ENCODE results near the gene CNPY1.

DNA sequence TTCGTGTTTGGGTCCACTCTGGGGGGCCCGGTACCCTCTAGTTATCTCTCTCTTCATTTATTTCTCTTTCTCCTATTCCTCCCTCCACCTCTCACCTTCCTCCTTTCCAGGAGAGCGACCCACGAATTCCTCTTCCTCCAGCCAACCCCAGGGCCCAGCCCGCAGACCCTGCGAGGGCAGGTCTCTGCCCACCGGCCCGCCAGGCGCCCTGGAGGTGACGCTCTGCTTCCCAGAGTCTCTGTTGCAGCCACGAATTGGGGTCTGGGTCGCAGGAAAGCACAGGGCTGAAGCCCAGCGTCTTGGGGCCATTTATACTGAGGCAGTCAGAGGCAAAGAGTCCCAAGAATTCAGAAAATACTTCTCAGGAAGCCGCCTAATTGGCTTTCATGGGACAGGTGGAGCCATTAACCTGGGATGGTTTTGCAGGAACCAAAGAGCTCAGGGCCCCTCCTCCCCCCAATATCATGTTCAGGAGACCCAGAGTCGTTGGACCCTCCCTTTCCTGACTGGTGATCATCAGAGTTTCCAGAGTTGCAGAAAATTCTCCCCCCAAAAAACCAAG, 91.1 kb downstream of the CNPY1 start:
- TF ChIP-seq CHD4 (IDR thresholded peaks at IDR 0.05; ENCODE audit: borderline replicate concordance) (no peak), EP300 (IDR thresholded peaks at IDR 0.05) (no peak)
- TF ChIP-seq, protein P1, sequence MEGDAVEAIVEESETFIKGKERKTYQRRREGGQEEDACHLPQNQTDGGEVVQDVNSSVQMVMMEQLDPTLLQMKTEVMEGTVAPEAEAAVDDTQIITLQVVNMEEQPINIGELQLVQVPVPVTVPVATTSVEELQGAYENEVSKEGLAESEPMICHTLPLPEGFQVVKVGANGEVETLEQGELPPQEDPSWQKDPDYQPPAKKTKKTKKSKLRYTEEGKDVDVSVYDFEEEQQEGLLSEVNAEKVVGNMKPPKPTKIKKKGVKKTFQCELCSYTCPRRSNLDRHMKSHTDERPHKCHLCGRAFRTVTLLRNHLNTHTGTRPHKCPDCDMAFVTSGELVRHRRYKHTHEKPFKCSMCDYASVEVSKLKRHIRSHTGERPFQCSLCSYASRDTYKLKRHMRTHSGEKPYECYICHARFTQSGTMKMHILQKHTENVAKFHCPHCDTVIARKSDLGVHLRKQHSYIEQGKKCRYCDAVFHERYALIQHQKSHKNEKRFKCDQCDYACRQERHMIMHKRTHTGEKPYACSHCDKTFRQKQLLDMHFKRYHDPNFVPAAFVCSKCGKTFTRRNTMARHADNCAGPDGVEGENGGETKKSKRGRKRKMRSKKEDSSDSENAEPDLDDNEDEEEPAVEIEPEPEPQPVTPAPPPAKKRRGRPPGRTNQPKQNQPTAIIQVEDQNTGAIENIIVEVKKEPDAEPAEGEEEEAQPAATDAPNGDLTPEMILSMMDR (IDR thresholded peaks at IDR 0.05), result no peak
